ENCODE results near the gene HIP1R.
A peak's percentile ranks its signal among the peaks of the same experiment; 100 is the strongest.

The HIP1R gene

DNA sequence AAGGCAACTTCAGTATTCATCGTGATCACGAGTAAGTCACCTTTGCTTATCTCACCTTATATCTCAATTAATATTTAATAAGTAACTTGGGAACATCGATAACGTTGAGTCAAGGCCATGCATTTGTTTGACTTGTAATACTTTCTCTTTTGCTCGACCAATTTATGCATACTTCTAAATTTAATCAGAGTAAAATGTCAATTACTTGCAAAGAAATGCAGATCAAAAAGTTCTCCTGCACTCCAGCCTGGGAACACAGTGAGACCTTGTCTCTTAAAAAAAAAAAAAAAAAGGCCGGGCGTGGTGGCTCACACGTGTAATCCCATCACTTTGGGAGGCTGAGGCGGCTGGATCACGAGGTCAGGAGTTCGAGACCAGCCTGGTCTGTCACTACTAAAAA is 11.8 kb upstream of the HIP1R start:
- no peak overlapping the region for H3K23ac ChIP-seq (ENCODE audit: low read length in 2 of 2)
- no peak overlapping the region for H3K4me3 ChIP-seq (ENCODE audit: insufficient read depth in 1 of 2, low read depth in 1 of 2, low read length in 2 of 2)
- no peak overlapping the region for H4K8ac ChIP-seq (ENCODE audit: low read length)
- no peak overlapping the region for H4K91ac ChIP-seq (ENCODE audit: low read length)
- H3K9me3 ChIP-seq (ENCODE audit: control insufficient read depth, low read length) = no peaks in the 10 kb centered on the region
- no peak overlapping the region for H2BK12ac ChIP-seq (ENCODE audit: low read length in 2 of 2)
- H3K79me1 ChIP-seq (replicated peaks; ENCODE audit: low read length, poor library complexity, severe bottlenecking) = no peaks in the 10 kb centered on the region
- no peak overlapping the region for H2BK5ac ChIP-seq (ENCODE audit: low read depth, low read length, poor library complexity, severe bottlenecking)
- H3K14ac ChIP-seq (ENCODE audit: low read length in 2 of 2) = no peak overlapping the region
- H3K18ac ChIP-seq (ENCODE audit: low read depth in 1 of 2, low read length in 2 of 2) = no peak overlapping the region
- no peak overlapping the region for H2BK120ac ChIP-seq (ENCODE audit: low read depth, low read length)
- no peak overlapping the region for H3K4ac ChIP-seq (ENCODE audit: low read depth in 1 of 2, low read length in 2 of 2)
- H2AK5ac ChIP-seq (ENCODE audit: low read length, severe bottlenecking) = no peak overlapping the region
- 90% methylated on average over 11 of the region's 11 CpGs for WGBS
- H3K4me2 ChIP-seq (ENCODE audit: low read length, poor library complexity, severe bottlenecking) = no peak overlapping the region
- no peak overlapping the region for H3K9ac ChIP-seq (ENCODE audit: low read length)
- no peak for DNase-seq
- H2BK15ac ChIP-seq (ENCODE audit: low read depth, poor library complexity, severe bottlenecking) = no peak overlapping the region
- no peak overlapping the region for H3K27ac ChIP-seq (ENCODE audit: low read length, poor library complexity, severe bottlenecking)
- H3K36me3 ChIP-seq (ENCODE audit: control insufficient read depth in 1 of 2, insufficient read depth in 2 of 2, low read depth in 1 of 2, low read length in 2 of 2) = no peaks in the 10 kb centered on the region
- no peak overlapping the region for H2AFZ ChIP-seq (ENCODE audit: low read depth, low read length)
- no peaks in the 10 kb centered on the region for H3K27me3 ChIP-seq (ENCODE audit: control insufficient read depth in 1 of 2, insufficient read depth in 1 of 2, low read length in 2 of 2)
- peaks cover 3% of the 10 kb centered on the region for H3K4me1 ChIP-seq (ENCODE audit: control insufficient read depth, insufficient read depth, low read depth, low read length)

DNA sequence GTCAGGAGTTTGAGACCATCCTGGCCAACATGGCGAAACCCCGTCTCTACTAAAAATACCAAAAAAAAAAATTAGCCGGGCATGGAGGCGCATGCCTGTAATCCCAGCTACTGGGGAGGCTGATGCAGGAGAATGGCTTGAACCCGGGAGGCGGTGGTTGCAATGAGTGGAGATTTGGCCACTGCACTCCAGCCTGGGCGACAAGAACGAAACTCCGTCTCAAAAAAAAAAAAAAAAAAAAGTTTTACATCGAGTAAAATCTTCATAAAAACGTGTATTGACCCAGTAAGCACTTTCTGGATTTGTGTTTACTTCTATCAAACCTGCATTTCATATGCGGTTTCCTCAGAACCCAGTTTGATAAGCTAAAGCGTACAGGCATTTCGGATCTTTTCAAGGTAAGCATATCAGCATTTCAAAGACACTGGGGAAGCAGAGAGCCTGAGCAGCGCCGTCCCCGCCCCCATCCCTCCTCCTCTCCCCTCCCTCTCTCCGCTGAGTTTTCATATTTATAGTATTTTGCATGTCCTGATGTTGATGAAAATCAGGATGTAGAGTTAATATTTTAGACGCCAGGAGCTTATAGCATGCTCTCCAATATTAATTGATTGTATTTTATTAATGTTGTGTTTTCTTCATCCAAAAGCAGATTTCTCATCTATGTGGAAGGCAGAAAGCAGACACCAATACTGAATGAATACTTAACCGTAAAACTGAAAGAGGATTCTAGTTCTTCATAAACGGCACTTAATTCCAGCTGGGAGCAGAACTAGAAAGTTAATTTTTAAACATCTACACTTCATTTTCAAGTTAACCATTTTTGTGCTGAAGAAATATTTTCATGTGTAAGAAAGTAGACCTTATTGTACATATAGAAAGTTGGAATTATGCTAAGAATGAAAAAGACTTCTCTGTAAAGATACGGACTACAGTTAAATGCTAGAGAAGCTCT is 9.2 kb upstream of the HIP1R start:
- no peak for DNase-seq
- Histone ChIP-seq H3K27ac (ENCODE audit: low read length, poor library complexity, severe bottlenecking) (peak overlapping the region; percentile 97), H2BK120ac (ENCODE audit: low read depth, low read length) (no peak overlapping the region), H3K9me3 (ENCODE audit: control insufficient read depth, low read length) (no peaks in the 10 kb centered on the region), H2BK15ac (ENCODE audit: low read depth, poor library complexity, severe bottlenecking) (no peak overlapping the region), H3K9ac (ENCODE audit: low read length) (peak overlapping the region; percentile 60), H3K4me3 (ENCODE audit: insufficient read depth in 1 of 2, low read depth in 1 of 2, low read length in 2 of 2) (peak overlapping the region in 1 of 2 experiments; percentile 78), H2BK5ac (ENCODE audit: low read depth, low read length, poor library complexity, severe bottlenecking) (peak overlapping the region; percentile 73), H3K18ac (ENCODE audit: low read depth in 1 of 2, low read length in 2 of 2) (no peak overlapping the region), H3K4me2 (ENCODE audit: low read length, poor library complexity, severe bottlenecking) (peak overlapping the region; percentile 50), H2AK5ac (ENCODE audit: low read length, severe bottlenecking) (no peak overlapping the region), H2AFZ (ENCODE audit: low read depth, low read length) (no peak overlapping the region), H3K36me3 (ENCODE audit: control insufficient read depth in 1 of 2, insufficient read depth in 2 of 2, low read depth in 1 of 2, low read length in 2 of 2) (no peaks in the 10 kb centered on the region), H4K8ac (ENCODE audit: low read length) (no peak overlapping the region), H3K14ac (ENCODE audit: low read length in 2 of 2) (no peak overlapping the region), H4K91ac (ENCODE audit: low read length) (no peak overlapping the region), H3K23ac (ENCODE audit: low read length in 2 of 2) (no peak overlapping the region), H3K4me1 (ENCODE audit: control insufficient read depth, insufficient read depth, low read depth, low read length) (peaks cover 5% of the 10 kb centered on the region), H3K27me3 (ENCODE audit: control insufficient read depth in 1 of 2, insufficient read depth in 1 of 2, low read length in 2 of 2) (no peaks in the 10 kb centered on the region), H3K4ac (ENCODE audit: low read depth in 1 of 2, low read length in 2 of 2) (no peak overlapping the region), H3K79me1 (replicated peaks; ENCODE audit: low read length, poor library complexity, severe bottlenecking) (no peaks in the 10 kb centered on the region), H2BK12ac (ENCODE audit: low read length in 2 of 2) (no peak overlapping the region)
- WGBS = 55% methylated on average over 14 of the region's 22 CpGs

DNA sequence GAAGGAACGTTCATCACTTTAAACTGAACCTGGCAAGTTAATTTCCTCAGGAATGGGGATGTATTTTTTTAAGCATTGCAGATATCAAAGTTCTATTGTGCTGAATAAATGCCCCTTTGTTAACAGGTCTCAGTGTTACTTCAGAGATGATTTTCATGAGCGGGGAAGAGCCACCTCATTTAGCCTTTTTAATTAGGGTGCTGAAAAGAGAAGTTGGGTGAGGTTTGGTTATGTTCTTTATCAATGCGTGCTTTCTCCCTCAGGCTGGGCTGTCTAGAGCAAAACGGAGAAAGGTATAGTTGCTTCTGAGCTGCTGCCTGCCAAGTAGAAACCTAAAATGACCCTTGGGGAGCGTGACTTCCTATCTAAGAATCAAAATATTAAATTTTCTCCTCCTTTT is 8.0 kb upstream of the HIP1R start:
- Histone ChIP-seq H4K8ac (ENCODE audit: low read length) (no peak overlapping the region), H3K36me3 (ENCODE audit: control insufficient read depth in 1 of 2, insufficient read depth in 2 of 2, low read depth in 1 of 2, low read length in 2 of 2) (no peaks in the 10 kb centered on the region), H3K27ac (ENCODE audit: low read length, poor library complexity, severe bottlenecking) (peak overlapping the region; percentile 36), H3K14ac (ENCODE audit: low read length in 2 of 2) (no peak overlapping the region), H4K91ac (ENCODE audit: low read length) (no peak overlapping the region), H3K4me2 (ENCODE audit: low read length, poor library complexity, severe bottlenecking) (no peak overlapping the region), H3K18ac (ENCODE audit: low read depth in 1 of 2, low read length in 2 of 2) (no peak overlapping the region), H3K9ac (ENCODE audit: low read length) (peak overlapping the region; percentile 60), H2AFZ (ENCODE audit: low read depth, low read length) (no peak overlapping the region), H3K4ac (ENCODE audit: low read depth in 1 of 2, low read length in 2 of 2) (no peak overlapping the region), H2BK120ac (ENCODE audit: low read depth, low read length) (no peak overlapping the region), H2BK12ac (ENCODE audit: low read length in 2 of 2) (no peak overlapping the region), H3K23ac (ENCODE audit: low read length in 2 of 2) (no peak overlapping the region), H3K27me3 (ENCODE audit: control insufficient read depth in 1 of 2, insufficient read depth in 1 of 2, low read length in 2 of 2) (no peaks in the 10 kb centered on the region), H3K4me3 (ENCODE audit: insufficient read depth in 1 of 2, low read depth in 1 of 2, low read length in 2 of 2) (no peak overlapping the region), H2AK5ac (ENCODE audit: low read length, severe bottlenecking) (no peak overlapping the region), H3K79me1 (replicated peaks; ENCODE audit: low read length, poor library complexity, severe bottlenecking) (no peaks in the 10 kb centered on the region), H3K9me3 (ENCODE audit: control insufficient read depth, low read length) (no peaks in the 10 kb centered on the region), H3K4me1 (ENCODE audit: control insufficient read depth, insufficient read depth, low read depth, low read length) (peaks cover 5% of the 10 kb centered on the region), H2BK5ac (ENCODE audit: low read depth, low read length, poor library complexity, severe bottlenecking) (no peak overlapping the region), H2BK15ac (ENCODE audit: low read depth, poor library complexity, severe bottlenecking) (no peak overlapping the region)
- WGBS = 61% methylated on average over 4 of the region's 5 CpGs
- no peak for DNase-seq

DNA sequence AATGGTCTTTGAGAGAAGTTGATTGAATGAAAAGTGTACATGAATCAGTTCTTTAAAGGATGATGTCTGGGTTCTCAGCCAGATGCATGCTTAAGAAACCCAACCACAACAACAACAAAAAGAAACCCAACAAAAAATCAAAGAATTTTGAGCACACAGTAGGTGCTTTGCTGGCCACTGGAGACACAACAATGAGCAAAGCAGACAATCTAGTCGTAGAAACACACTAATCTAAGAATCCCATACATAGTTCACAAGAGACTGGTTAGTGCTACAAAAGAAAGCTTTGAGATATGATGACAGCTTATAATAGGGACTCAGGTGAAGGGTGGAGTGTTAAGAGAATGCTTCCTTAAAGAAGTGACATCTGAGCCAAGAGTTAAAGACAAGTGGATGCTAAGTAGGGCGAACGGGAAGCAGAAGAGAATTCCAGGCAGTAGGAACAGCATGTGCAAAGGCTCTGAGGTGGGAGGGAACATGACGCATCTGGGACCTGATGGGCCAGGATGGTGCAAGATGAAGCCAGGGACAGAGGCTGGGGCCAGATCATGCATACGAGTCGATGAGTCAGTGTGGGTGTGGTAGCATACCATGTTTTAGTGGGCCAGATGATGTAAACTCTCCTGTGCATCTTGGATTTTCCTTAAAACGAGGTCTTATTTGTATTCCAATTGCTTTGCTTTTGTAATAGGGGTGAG is 4.6 kb upstream of the HIP1R start:
- H3K23ac ChIP-seq (ENCODE audit: low read length in 2 of 2) = no peak overlapping the region
- H3K36me3 ChIP-seq (ENCODE audit: control insufficient read depth in 1 of 2, insufficient read depth in 2 of 2, low read depth in 1 of 2, low read length in 2 of 2) = no peaks in the 10 kb centered on the region
- WGBS = 44% methylated on average over 6 of the region's 7 CpGs
- no peak overlapping the region for H3K18ac ChIP-seq (ENCODE audit: low read depth in 1 of 2, low read length in 2 of 2)
- DNase-seq = peak; percentile 73
- H4K8ac ChIP-seq (ENCODE audit: low read length) = no peak overlapping the region
- no peak overlapping the region for H2BK120ac ChIP-seq (ENCODE audit: low read depth, low read length)
- H2BK5ac ChIP-seq (ENCODE audit: low read depth, low read length, poor library complexity, severe bottlenecking) = no peak overlapping the region
- no peak overlapping the region for H2AFZ ChIP-seq (ENCODE audit: low read depth, low read length)
- H3K79me1 ChIP-seq (replicated peaks; ENCODE audit: low read length, poor library complexity, severe bottlenecking) = no peaks in the 10 kb centered on the region
- H2BK12ac ChIP-seq (ENCODE audit: low read length in 2 of 2) = no peak overlapping the region
- H3K9me3 ChIP-seq (ENCODE audit: control insufficient read depth, low read length) = no peaks in the 10 kb centered on the region
- H2BK15ac ChIP-seq (ENCODE audit: low read depth, poor library complexity, severe bottlenecking) = no peak overlapping the region
- peaks cover 5% of the 10 kb centered on the region for H3K4me1 ChIP-seq (ENCODE audit: control insufficient read depth, insufficient read depth, low read depth, low read length)
- H3K4me2 ChIP-seq (ENCODE audit: low read length, poor library complexity, severe bottlenecking) = no peak overlapping the region
- H3K4me3 ChIP-seq (ENCODE audit: insufficient read depth in 1 of 2, low read depth in 1 of 2, low read length in 2 of 2) = no peak overlapping the region
- no peak overlapping the region for H2AK5ac ChIP-seq (ENCODE audit: low read length, severe bottlenecking)
- H3K27me3 ChIP-seq (ENCODE audit: control insufficient read depth in 1 of 2, insufficient read depth in 1 of 2, low read length in 2 of 2) = no peaks in the 10 kb centered on the region
- no peak overlapping the region for H3K4ac ChIP-seq (ENCODE audit: low read depth in 1 of 2, low read length in 2 of 2)
- H3K9ac ChIP-seq (ENCODE audit: low read length) = no peak overlapping the region
- no peak overlapping the region for H4K91ac ChIP-seq (ENCODE audit: low read length)
- no peak overlapping the region for H3K14ac ChIP-seq (ENCODE audit: low read length in 2 of 2)
- no peak overlapping the region for H3K27ac ChIP-seq (ENCODE audit: low read length, poor library complexity, severe bottlenecking)
